CD4-positive, alpha-beta T cell (primary cell): ENCODE data around the gene ZNF79. TPM values are rescaled to one million over a fixed set of nuclear protein-coding genes. Genes with fewer than 3 reads are reported as not detected.

Experiments used
- ATAC-seq: fragments of 200-7000 bp; cut with Tn5 transposase; one replicate; pipeline ENCODE4 v1.10.0; 2022; ENCODE audit warnings: mild to moderate bottlenecking; ENCODE audit not compliant: poor library complexity
- CTCF ChIA-PET: fragments of 350-600 bp; sonication (Branson Sonifier 250); formaldehyde crosslinking; loops from one replicate; lab custom pipeline; 2021; ENCODE audit warnings: antibody characterized with exemption, inconsistent platforms; lab: Charles Lee
- POLR2A ChIA-PET: fragments of 350-600 bp; sonication (Branson Sonifier 250); formaldehyde crosslinking; loops from one replicate; lab custom pipeline; 2021; ENCODE audit warnings: antibody characterized with exemption, inconsistent platforms; lab: Charles Lee
- DNase-seq, 14 experiments: peaks; one replicate each; pipeline ENCODE4 v3.0.0-alpha.2; 2013 to 2020; ENCODE audit warnings: mixed read lengths in 2 of 14
- H3K27ac ChIP-seq, 2 donors: one replicate each; pipeline versions ENCODE4 v1.5.1 to v1.7.0; 2013; ENCODE audit warnings: low read length in 2 of 2, low read depth in 1 of 2, mild to moderate bottlenecking in 1 of 2
- H3K27me3 ChIP-seq, 2 experiments: 1 replicate in 1 of 2; 2 replicates in 1 of 2; pipeline versions ENCODE4 v1.6.1 to v1.7.0; 2013; ENCODE audit warnings: low read length in 2 of 2, control low read depth in 1 of 2, mild to moderate bottlenecking in 1 of 2, moderate library complexity in 1 of 2; ENCODE audit not compliant: insufficient read depth in 2 of 2, control insufficient read depth in 1 of 2
- H3K36me3 ChIP-seq: one replicate; pipeline ENCODE4 v1.6.1; 2013; ENCODE audit warnings: low read length, control low read depth; ENCODE audit not compliant: insufficient read depth
- H3K4me1 ChIP-seq: one replicate; pipeline ENCODE4 v1.6.1; 2013; ENCODE audit warnings: low read length, control low read depth; ENCODE audit not compliant: insufficient read depth
- H3K4me3 ChIP-seq: one replicate; pipeline ENCODE4 v1.5.1; 2013; ENCODE audit warnings: mild to moderate bottlenecking, low read length, moderate library complexity
- H3K9me3 ChIP-seq, 2 experiments: 1 replicate in 1 of 2; 2 replicates in 1 of 2; pipeline versions ENCODE4 v1.6.1 to v1.7.0; 2013; ENCODE audit warnings: low read length in 2 of 2, mild to moderate bottlenecking in 2 of 2, control low read depth in 1 of 2, moderate library complexity in 1 of 2; ENCODE audit not compliant: control insufficient read depth in 1 of 2, insufficient read depth in 1 of 2
- H3K27ac Mint-ChIP-seq: one replicate; pipeline ENCODE4 v1.8.0; 2020; ENCODE audit warnings: mixed read lengths
- H3K27me3 Mint-ChIP-seq: one replicate; pipeline ENCODE4 v1.8.0; 2021; ENCODE audit warnings: mixed read lengths
- H3K36me3 Mint-ChIP-seq: one replicate; pipeline ENCODE4 v1.8.0; 2021; ENCODE audit warnings: low read depth, mixed read lengths
- H3K4me1 Mint-ChIP-seq: one replicate; pipeline ENCODE4 v1.8.0; 2021; ENCODE audit warnings: low read depth, mixed read lengths
- H3K4me3 Mint-ChIP-seq: one replicate; pipeline ENCODE4 v1.8.0; 2020; ENCODE audit warnings: mild to moderate bottlenecking, mixed read lengths
- H3K9me3 Mint-ChIP-seq: one replicate; pipeline ENCODE4 v1.8.0; 2020; ENCODE audit warnings: mixed read lengths
- CTCF ChIP-seq: fragments of 200-600 bp; IDR thresholded peaks from one replicate; pipeline ENCODE4 v1.8.0; 2022; ENCODE audit warnings: antibody characterized with exemption, mild to moderate bottlenecking
- intact Hi-C, 2 experiments: fragments of 100-400 bp; cut with DNase I in 1 of 2; cut with micrococcal nuclease in 1 of 2; formaldehyde crosslinking; loops; one replicate each; pipeline versions ENCODE4 v1.15.1 to v1.9.0; 2023 to 2025; cut with DNase I, micrococcal nuclease
- total RNA-seq, 174 experiments: library from RNA in 2 of 174; stranded (reverse) in 2 of 174; gene quantifications; one replicate each; pipeline ENCODE4 v1.2.3 and lab custom pipeline; 2021 to 2026

ZNF79 gene
- total RNA-seq, 2 experiments from 2014 or later, result 4.3 to 4.9 TPM

- POLR2A ChIA-PET, result interaction anchor here (2.5 kb wide), 1 partner anchor 12 kb away, joined by 8 read pairs; no protein-coding TSS in a partner anchor
- CTCF ChIA-PET, result interaction anchor here (0.9 kb wide), 1 partner anchor 452 kb away, joined by 3 read pairs; no protein-coding TSS in a partner anchor
- Histone ChIP-seq H3K27me3 (no peaks in the 10 kb centered on the region), H3K4me3 (no peak overlapping the region), H3K4me1 (peaks cover 28% of the 10 kb centered on the region), H3K36me3 (peaks cover 84% of the 10 kb centered on the region), H3K9me3 (no peaks in the 10 kb centered on the region), H3K27ac (no peak overlapping the region)
- intact Hi-C loops, result no loop called here
- ATAC-seq (no peak), DNase-seq (peak in 1 of 14 experiments; percentile 2)
- Mint-ChIP-seq H3K4me1 (peaks cover 15% of the 10 kb centered on the region), H3K27ac (peak overlapping the region; percentile 63), H3K4me3 (no peak overlapping the region), H3K36me3 (peaks cover 96% of the 10 kb centered on the region), H3K9me3 (no peaks in the 10 kb centered on the region), H3K27me3 (no peaks in the 10 kb centered on the region)
- no peak for TF ChIP-seq CTCF
Observed at GRCh38 chr9:127438394-127438793, 14.2 kb downstream of the ZNF79 start.

DNA sequence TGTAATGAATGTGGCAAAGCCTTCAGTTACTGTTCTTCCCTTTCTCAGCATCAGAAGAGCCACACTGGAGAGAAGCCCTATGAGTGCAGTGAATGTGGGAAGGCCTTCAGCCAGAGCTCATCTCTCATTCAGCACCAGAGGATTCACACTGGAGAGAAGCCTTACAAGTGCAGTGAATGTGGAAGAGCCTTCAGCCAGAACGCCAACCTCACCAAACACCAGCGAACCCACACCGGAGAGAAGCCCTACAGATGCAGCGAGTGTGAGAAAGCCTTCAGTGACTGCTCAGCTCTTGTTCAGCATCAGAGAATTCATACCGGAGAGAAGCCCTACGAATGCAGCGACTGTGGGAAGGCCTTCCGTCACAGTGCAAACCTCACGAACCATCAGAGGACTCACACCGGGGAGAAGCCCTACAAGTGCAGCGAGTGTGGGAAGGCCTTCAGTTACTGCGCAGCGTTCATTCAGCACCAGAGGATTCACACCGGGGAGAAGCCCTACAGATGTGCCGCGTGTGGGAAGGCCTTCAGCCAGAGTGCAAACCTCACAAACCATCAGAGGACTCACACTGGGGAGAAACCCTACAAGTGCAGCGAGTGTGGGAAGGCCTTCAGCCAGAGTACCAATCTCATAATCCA is 20.2 kb downstream of the ZNF79 start:
- peaks cover 94% of the 10 kb centered on the region for H3K36me3 Mint-ChIP-seq
- no peak for ATAC-seq

More for the DNA sequence above, 20.2 kb downstream of the ZNF79 start:
- DNase-seq, result peak in 1 of 14 experiments; percentile 7
- Histone ChIP-seq H3K27ac (no peak overlapping the region), H3K4me1 (peaks cover 12% of the 10 kb centered on the region), H3K36me3 (peaks cover 85% of the 10 kb centered on the region), H3K27me3 (no peaks in the 10 kb centered on the region), H3K9me3 (peaks cover 0 to 7% of the 10 kb centered on the region in 2 experiments), H3K4me3 (no peak overlapping the region)
- Mint-ChIP-seq H3K27me3 (no peaks in the 10 kb centered on the region), H3K4me3 (no peak overlapping the region), H3K27ac (no peak overlapping the region), H3K9me3 (no peaks in the 10 kb centered on the region), H3K4me1 (peaks cover 7% of the 10 kb centered on the region)
- intact Hi-C loops, result no loop called here
- POLR2A ChIA-PET, result no interaction called here
- no peak for TF ChIP-seq CTCF
- CTCF ChIA-PET, result no interaction called here
